ENCODE results near the gene EZH1.
A peak's percentile ranks its signal among the peaks of the same experiment; 100 is the strongest.
"Not testable (repeated sequence)": the region's sequence is repeated elsewhere in the genome, so short reads cannot be mapped to it uniquely, and the experiment has no call there.

EZH1 gene

GRCh38 chr17:42774066-42774745 lies 29.4 kb upstream of the EZH1 start:
- CTCF ChIA-PET: interaction anchor here (1.2 to 6.1 kb wide), 4 partner anchors 8 to 50 kb away, joined by 3 to 94 read pairs (median 9); partner anchors contain the start of genes BECN1 and RAMP2
- H3K4me3 ChIP-seq (ENCODE audit: low read depth, low read length): peak overlapping the region; percentile 91
- no peak for TF ChIP-seq CTCF (IDR thresholded peaks at IDR 0.05; ENCODE audit: insufficient read depth, low read length, missing control alignments)
- POLR2A ChIA-PET: interaction anchor here (0.7 to 1.9 kb wide), 6 partner anchors 9 to 96 kb away, joined by 3 to 5 read pairs (median 3); partner anchors contain the start of gene BECN1
- no peak for DNase-seq (ENCODE audit: low read depth, low spot score)

GRCh38 chr17:42773290-42774035 lies 28.6 kb upstream of the EZH1 start, which contains the start of gene VPS25:
Gene VPS25 (plus strand): TSS chr17:42773449. CDS start chr17:42773476, 27 bp downstream.
- ChIA-PET CTCF (interaction anchor here (1.0 to 6.1 kb wide), 4 partner anchors 9 to 59 kb away, joined by 3 to 94 read pairs (median 9); partner anchors contain the start of genes BECN1 and RAMP2), POLR2A (interaction anchor here (0.6 to 1.9 kb wide), 8 partner anchors 8 to 95 kb away, joined by 3 to 5 read pairs (median 3); partner anchors contain the start of gene BECN1)
- H3K4me3 ChIP-seq (ENCODE audit: low read depth, low read length): peak within 1 kb of the TSS; percentile 91
- no peak for DNase-seq (ENCODE audit: low read depth, low spot score)
- peak; percentile 37 for TF ChIP-seq CTCF (IDR thresholded peaks at IDR 0.05; ENCODE audit: insufficient read depth, low read length, missing control alignments)

GRCh38 chr17:42772945-42773289 lies 28.1 kb upstream of the EZH1 start:
- H3K4me3 ChIP-seq (ENCODE audit: low read depth, low read length): peak overlapping the region; percentile 91
- ChIA-PET POLR2A (interaction anchor here (1.4 to 1.9 kb wide), 3 partner anchors 9 to 18 kb away, joined by 3 to 5 read pairs (median 5); no protein-coding TSS in a partner anchor), CTCF (interaction anchor here (1.0 to 6.1 kb wide), 4 partner anchors 9 to 59 kb away, joined by 3 to 94 read pairs (median 9); partner anchors contain the start of genes BECN1 and RAMP2)
- TF ChIP-seq CTCF (IDR thresholded peaks at IDR 0.05; ENCODE audit: insufficient read depth, low read length, missing control alignments): no peak
- DNase-seq (ENCODE audit: low read depth, low spot score): no peak

- CTCF ChIA-PET: interaction anchor here (6.1 kb wide), 1 partner anchor 9 kb away, joined by 94 read pairs; the partner anchor contains the start of gene RAMP2
- POLR2A ChIA-PET; DNase-seq (ENCODE audit: low read depth, low spot score); H3K4me3 ChIP-seq (ENCODE audit: low read depth, low read length): not testable (repeated sequence)
Measured at GRCh38 chr17:42769964-42770363, 25.1 kb upstream of the EZH1 start.

- POLR2A ChIA-PET, CTCF ChIA-PET: not testable (repeated sequence)
Measured at GRCh38 chr17:42768006-42768405, 23.2 kb upstream of the EZH1 start.

GRCh38 chr17:42767512-42767911 lies 22.7 kb upstream of the EZH1 start:
- no peak for DNase-seq (ENCODE audit: low read depth, low spot score)
- no peak for TF ChIP-seq CTCF (IDR thresholded peaks at IDR 0.05; ENCODE audit: insufficient read depth, low read length, missing control alignments)
- ChIA-PET CTCF (no interaction called here), POLR2A (interaction anchor here (1.2 kb wide), 1 partner anchor 13 kb away, joined by 3 read pairs; the partner anchor contains the start of gene WNK4)
- no peak overlapping the region for H3K4me3 ChIP-seq (ENCODE audit: low read depth, low read length)

More at GRCh38 chr17:42768006-42768405, 23.2 kb upstream of the EZH1 start:
- not testable (repeated sequence) for DNase-seq (ENCODE audit: low read depth, low spot score); H3K4me3 ChIP-seq (ENCODE audit: low read depth, low read length)

GRCh38 chr17:42766124-42766523 lies 21.3 kb upstream of the EZH1 start:
- CTCF ChIA-PET: interaction anchor here (0.8 to 1.4 kb wide), 2 partner anchors 17 to 187 kb away, joined by 3 read pairs; no protein-coding TSS in a partner anchor
- no peak for TF ChIP-seq CTCF (IDR thresholded peaks at IDR 0.05; ENCODE audit: insufficient read depth, low read length, missing control alignments)
- H3K4me3 ChIP-seq (ENCODE audit: low read depth, low read length): no peak overlapping the region
- POLR2A ChIA-PET: no interaction called here
- no peak for DNase-seq (ENCODE audit: low read depth, low spot score)

Measured in AG04449 (cell line).